ENCODE results near the gene GEMIN7.

- TF ChIP-seq CTCF (IDR thresholded peaks at IDR 0.05; ENCODE audit: low read length) (no peak), EZH2phosphoT487 (IDR thresholded peaks at IDR 0.05; ENCODE audit: low read length) (no peak)
Observed at GRCh38 chr19:45099467-45100191, 20.6 kb downstream of the GEMIN7 start.

Data from MM.1S (cell line).